ENCODE measurements around the gene SCUBE1.
"Not testable (repeated sequence)": the region's sequence is repeated elsewhere in the genome, so short reads cannot be mapped to it uniquely, and the experiment has no call there.

SCUBE1 gene

DNA sequence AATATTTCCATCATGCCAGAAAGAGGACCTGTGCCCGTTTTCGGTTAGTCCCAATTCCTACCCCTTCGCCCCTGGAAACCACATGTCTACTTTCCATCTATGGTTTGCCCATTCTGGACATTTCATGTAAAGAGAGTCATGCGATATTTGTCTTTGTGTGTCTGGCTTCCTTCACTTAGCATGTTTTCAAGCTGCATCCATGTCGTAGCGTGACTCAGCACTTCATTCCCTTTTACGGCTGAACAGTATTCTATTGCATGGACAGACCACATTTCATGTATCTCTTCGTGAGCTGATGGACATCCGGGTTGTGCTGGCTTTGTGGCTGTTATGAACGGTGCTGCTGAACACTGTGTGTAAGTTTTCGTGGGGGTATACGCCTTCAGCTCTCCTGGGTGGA is 43.4 kb downstream of the SCUBE1 start:
- DNase-seq: no peak

DNA sequence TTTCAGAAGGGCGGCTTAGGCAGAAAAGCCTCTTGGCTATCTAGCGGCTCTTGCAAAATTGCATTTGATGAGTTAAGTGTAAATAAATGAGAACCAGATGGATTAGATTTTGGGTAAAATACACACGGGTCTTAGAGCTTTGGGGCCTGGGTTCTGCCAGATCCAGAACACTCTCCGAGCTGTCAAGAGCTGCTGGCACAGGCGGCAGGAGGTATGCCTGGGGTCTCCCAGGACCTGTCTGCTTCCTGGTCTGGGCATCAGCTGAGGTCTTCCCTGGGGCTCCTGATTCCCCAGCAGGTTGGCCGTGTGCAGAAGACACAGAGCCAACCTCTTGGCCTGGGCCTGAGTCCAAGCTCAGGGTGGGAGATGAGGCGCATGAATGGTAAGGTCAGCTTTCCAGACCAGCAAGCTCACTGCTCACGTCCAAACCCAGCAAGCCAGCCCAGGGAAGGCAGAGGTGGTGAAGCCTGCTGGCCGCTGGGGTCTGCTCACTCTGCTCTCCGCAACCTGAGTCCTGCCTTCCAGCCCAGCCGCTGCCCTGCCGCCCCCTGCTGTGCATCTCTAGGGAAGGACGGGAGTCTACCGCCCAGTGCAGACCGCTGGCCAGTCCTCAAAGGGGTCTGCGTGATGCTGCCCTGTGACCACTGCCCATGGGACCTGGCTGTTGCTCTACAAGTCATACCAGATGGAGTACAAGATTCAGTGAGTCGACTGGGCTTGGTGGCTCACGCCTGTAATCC is 44.9 kb downstream of the SCUBE1 start:
- DNase-seq: no peak

- no peak for DNase-seq
Observed at GRCh38 chr22:43297270-43298061, 45.7 kb downstream of the SCUBE1 start.

GRCh38 chr22:43296276-43296902 is 46.8 kb downstream of the SCUBE1 start:
- no peak for DNase-seq

- DNase-seq: no peak
Observed at GRCh38 chr22:43295660-43296059, 47.5 kb downstream of the SCUBE1 start.

DNA sequence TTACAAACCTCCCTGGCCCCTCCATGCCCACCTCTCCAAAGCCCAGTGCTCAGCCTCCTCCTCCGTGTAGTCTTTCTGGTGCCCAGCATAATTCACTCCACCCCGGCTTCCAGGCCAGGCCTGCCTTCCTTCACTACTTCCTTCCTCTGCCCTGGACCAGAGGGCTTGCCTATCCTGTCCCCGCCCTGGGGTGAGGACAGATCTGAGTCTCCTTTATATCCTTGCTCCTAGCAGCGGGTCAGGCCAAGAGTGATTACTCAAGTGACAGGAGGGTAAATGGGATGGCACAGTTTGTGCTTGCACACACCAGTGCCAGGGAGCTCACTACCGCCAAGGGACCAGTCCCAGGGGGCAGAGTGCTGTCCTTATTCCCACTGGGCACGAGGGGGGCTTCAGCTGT is 48.0 kb downstream of the SCUBE1 start:
- DNase-seq: no peak

DNA sequence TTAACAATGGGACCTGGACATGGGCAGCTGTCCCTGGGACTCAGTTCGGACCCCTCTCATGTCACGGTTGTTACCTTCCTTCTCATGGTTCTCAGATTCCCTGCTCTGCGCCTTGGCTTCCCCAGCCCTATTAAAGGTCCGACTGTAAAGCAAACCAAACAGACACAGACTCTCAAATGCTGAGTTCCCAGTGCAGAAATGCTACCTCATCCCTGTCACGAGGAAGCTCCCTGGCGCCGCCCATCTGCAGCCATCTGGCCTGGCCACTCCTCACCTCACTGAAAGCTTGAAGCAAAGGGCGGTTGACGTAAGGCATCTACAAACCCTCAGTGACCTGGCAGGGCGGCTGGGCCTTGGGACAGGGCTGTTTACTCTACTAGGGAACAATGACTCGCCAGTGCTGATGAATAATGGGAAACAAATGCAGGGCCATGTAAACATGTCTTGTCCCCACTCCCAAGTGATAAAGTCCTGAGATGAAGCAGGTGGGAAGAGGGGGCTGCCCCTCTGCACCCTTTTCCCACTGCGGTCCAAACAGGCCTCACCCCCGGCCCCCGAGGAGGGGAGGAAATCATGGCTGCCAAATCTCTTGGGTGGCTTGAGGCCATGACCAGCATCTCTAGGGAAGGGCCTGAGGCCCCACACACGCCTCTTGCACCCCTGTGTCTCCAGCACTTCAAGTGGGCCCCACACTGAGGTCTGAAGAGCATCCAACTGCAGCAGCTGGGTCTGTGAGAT is 49.3 kb downstream of the SCUBE1 start:
- DNase-seq: no peak

DNA sequence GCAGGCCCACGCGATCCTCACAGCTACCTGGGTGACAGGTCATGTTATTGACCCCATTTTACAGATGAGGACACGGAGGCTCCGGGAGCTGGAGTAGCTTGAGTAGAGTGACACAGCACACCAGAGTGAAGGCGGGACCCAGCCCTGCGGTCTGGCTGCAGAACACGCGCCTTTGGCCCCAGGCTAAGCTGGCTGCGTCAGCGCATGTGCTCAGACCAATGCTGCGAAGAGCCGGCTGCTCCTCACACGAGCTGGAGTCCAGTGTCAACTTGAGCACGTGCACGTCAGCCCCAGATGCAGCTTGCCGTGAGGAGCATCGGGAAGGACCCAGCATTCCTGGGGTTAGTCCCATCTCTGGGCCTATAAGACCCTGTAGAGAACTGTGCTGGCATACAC is 49.9 kb downstream of the SCUBE1 start:
- no peak for DNase-seq

DNA sequence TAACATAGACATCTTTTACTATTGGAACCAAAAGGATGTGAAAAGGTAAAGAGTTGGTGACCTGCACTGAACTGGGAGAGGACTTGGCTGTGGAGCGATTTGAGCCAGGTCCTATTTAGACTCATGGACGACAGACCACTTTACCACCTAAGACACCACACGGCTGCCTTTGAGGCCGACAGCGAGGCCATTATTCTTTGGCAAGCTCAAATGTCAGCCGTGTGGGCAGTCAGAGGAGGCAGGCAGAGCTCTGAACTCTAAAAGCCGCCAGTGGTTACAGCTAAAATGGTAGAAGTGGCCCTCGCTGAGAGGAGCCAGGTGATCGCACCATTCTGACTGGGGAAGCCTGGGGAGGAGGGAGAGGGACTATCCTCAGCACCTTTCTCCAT is 50.5 kb downstream of the SCUBE1 start:
- DNase-seq: no peak

DNA sequence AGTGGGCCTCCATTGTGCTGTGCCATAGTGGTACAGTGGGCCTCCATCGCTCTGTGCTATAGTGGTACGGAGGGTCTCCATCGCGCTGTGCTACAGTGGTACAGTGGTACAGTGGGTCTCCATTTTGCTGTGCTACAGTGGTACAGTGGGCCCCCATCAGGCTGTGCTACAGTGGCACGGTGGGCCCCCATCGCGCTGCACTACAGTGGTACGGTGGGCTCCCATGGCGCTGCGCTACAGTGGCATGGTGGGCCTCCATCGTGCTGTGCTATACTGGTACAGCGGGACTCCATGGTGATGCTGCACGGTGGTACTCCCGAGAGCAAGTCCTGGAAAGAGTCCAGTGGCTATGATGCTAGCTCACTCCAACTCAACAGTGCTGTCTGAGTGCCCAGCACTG is 51.8 kb downstream of the SCUBE1 start:
- DNase-seq: no peak

- no peak for DNase-seq
Observed at GRCh38 chr22:43289976-43290721, 53.0 kb downstream of the SCUBE1 start.

DNA sequence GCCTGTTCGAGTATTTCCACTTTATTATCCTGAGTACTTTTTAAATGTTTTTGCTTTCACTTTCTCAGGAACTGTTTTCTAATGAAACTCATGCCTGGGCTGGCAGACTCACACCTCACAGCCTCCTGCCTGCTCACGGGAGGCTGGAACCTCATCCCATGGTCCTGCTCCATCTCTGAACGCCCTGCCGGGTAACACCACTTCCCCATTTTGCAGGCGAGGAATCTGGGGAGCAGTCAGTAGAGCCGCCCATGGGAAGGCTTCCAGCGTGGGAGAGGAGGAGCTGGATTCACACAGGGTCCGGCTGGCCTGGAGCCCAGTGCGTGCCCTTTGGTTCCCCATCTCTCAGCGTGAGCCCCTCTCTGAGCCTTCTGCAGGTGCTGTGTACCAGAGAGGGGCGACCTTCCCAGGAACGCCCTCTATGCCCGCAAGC is 53.6 kb downstream of the SCUBE1 start:
- DNase-seq: no peak

DNA sequence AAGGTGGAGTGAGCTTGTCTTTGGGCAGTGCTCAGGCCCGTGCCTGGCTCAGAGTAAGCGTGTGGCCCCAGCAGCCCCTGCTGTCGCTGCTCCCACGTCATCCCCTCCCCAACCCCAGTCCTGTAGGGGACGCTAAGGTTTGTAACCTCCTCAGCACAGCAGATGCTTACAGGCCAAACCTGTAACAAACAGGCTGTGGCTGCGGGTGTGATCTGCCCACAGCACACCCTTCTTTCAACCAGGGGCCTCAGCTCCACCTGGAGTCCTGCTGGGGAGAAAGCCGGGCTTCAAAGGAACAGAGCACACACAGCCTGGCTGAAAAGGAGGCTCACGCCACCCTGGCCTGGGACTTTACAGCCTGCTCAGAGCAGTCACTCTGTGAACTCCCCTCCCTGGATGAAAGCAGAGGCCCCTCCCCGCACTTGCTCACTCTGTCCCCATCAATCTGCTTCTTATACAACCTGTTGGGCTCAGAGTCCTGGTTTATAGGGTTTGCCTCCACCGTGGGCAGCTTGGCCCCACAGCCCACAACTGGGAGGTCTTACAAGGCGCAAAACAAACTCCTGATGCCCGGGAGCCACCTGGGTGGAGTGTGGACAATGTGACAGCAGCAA is 54.3 kb downstream of the SCUBE1 start:
- no peak for DNase-seq

DNA sequence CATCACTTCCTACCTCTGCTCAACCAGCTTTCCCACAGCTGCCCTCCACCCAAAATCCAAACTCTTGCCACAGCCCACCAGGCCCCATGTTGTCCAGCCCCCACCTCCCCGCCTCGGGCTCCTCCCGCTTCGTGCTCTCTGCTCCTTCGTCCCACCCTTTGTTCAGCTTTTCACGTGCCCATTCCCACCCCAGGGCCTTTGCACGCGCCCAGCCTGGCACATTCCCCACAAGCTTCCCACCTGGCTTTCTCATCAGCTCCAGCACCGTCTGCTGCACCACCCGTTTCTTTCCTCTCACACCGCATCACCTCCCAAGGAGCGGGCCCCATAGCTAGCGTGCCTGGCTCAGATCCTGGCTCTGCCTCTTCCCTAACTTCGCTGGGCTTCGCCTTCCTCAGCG is 54.8 kb downstream of the SCUBE1 start:
- no peak for DNase-seq

- DNase-seq: no peak
Observed at GRCh38 chr22:43287441-43287840, 55.7 kb downstream of the SCUBE1 start.

GRCh38 chr22:43281394-43281793 is 61.8 kb downstream of the SCUBE1 start:
- DNase-seq: no peak

- DNase-seq: not testable (repeated sequence)
Observed at GRCh38 chr22:43280523-43280886, 62.7 kb downstream of the SCUBE1 start.

DNA sequence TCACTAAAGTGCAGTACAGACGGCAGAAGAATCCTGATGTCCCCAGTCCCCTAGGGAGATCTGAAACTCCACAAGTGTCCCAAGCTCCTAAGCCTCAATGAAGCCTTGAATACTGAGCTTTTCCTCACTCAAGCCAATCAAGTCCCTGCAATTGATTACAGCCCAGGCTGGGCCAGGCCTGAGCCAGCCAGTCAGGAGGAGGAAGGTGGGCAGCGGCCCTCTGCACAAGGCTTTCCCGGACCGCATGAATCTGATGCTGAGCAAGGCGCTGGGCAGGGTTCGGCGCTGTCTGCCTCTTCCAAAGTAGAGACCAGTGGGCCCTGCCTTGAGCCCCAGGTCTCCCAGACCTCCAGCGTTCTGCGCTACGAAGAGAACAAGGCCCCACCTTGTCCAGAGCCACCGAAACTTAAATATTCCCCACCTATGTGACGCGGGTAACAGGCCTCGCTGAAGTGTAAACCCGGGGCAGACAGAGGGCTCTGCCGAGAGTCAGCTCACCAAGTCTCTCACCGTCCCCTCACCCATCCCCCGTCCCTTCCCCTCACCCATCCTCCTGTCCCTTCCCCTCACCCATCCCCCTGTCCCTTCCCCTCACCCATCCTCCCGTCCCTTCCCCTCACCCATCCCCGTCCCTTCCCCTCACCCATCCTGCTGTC is 63.2 kb downstream of the SCUBE1 start:
- DNase-seq: no peak

DNA sequence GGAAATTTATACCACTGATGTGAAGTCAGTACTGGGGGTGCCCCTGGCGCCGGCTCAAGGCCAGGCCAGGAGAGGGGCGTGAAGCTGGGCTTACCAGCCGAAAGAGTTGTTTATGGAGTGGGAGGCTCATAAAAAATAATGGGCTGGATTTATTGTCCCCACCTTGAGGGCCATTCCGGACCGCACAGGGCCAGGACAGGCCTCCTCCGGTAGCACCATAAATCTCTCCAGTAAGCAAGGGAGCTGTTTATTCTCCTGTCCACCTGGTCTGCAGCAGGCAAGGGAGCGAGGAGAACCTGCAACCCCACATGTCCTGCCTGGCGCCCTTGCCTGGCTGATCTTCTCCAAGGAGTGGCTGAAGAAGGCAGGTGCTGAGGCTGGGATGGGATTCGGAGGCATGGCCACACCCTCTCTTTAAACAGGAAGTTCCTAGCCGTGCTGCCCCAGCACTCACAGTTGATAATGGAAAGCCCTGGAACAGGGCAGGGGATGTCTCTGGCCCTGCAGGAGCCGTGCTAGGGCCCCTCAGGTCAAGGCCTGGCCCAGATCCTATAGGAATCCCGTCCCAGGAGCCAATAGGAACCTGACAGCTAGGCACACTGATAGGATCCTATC is 65.1 kb downstream of the SCUBE1 start:
- no peak for DNase-seq

- DNase-seq: no peak
Observed at GRCh38 chr22:43277091-43277490, 66.1 kb downstream of the SCUBE1 start.

DNA sequence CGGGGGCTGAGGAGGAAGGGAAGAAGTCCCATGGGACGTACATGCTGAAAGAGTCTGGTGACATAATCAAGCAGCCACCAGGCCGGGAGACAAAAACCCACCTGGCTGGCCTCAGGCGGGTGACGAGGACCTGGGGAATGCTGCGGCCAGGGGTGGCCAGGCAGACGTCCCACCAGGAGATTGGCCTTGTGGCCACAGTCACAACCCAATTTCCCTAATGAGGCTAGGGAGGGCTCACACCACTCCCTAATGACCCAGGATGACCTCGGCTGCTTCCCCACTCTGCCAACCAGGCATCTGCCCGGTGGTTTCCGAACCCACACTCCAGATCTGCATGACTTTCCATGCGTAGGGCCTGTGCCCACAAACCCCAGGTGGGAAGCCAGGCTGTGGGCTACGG is 66.9 kb downstream of the SCUBE1 start:
- no peak for DNase-seq
